Endothelial cell of umbilical vein (primary cell): ENCODE measurements around the gene CENPW. TPM values are rescaled to one million over a fixed set of nuclear protein-coding genes. Genes with fewer than 3 reads are reported as not detected.

ENCODE experiments used
- BruUV-seq: library from RNA; stranded (reverse); fragments of 400-500 nt; replicated peaks from 2 replicates; lab custom pipeline; 2021; lab: Mats Ljungman, UMichigan
- CTCF ChIA-PET: fragments of 300-600, 350-600 bp; sonication (Branson Sonifier 250); formaldehyde crosslinking; loops from one replicate; lab custom pipeline; 2021; ENCODE audit warnings: antibody characterized with exemption, inconsistent platforms; lab: Charles Lee
- POLR2A ChIA-PET: fragments of 300-600, 350-600 bp; sonication (Branson Sonifier 250); formaldehyde crosslinking; loops from one replicate; lab custom pipeline; 2021; ENCODE audit warnings: antibody characterized with exemption, inconsistent platforms; lab: Charles Lee
- DNase-seq: peaks from one replicate; pipeline ENCODE4 v3.0.0-alpha.2; 2011; ENCODE audit warnings: low read depth, low spot score
- FAIRE-seq: peaks from 2 replicates; lab custom pipeline; 2011; peaks lifted over from hg19 to GRCh38; lab: Jason Lieb, UNC
- H2AFZ ChIP-seq: 2 replicates; pipeline ENCODE4 v1.6.0; 2012; ENCODE audit warnings: low read depth, low read length, control low read depth, inconsistent platforms
- H3K27ac ChIP-seq: 2 replicates; pipeline ENCODE4 v1.5.1; 2011; ENCODE audit warnings: low read depth, mild to moderate bottlenecking, control low read depth, low read length, moderate library complexity; ENCODE audit not compliant: insufficient read depth
- H3K27me3 ChIP-seq, 2 experiments: 2 replicates each; pipeline versions ENCODE4 v1.6.0 to v1.6.1; 2011; ENCODE audit warnings: low read length in 2 of 2, mixed read lengths in 1 of 2; ENCODE audit not compliant: control insufficient read depth in 2 of 2, insufficient read depth in 2 of 2
- H3K36me3 ChIP-seq, 2 experiments: 2 replicates in 1 of 2; 3 replicates in 1 of 2; pipeline ENCODE4 v1.5.1; 2011; ENCODE audit warnings: low read length in 2 of 2, mild to moderate bottlenecking in 1 of 2, moderate library complexity in 1 of 2; ENCODE audit not compliant: control insufficient read depth in 2 of 2, insufficient read depth in 2 of 2; ENCODE audit errors: extremely low read depth in 1 of 2
- H3K4me1 ChIP-seq: 3 replicates; pipeline ENCODE4 v1.5.1; 2011; ENCODE audit warnings: mild to moderate bottlenecking, low read length; ENCODE audit not compliant: control insufficient read depth, insufficient read depth; ENCODE audit errors: extremely low read depth
- H3K4me2 ChIP-seq: 2 replicates; pipeline ENCODE4 v1.6.1; 2011; ENCODE audit warnings: low read length, control low read depth, mixed read lengths; ENCODE audit not compliant: insufficient read depth
- H3K4me3 ChIP-seq, 3 experiments: fragments of 200-600 bp in 1 of 3; sonication (generic), shearing (Covaris generic) in 1 of 3; replicated peaks in 1 of 3; 2 replicates each; pipeline ENCODE4 v1.5.1; 2011 to 2016; ENCODE audit warnings: control low read depth in 3 of 3, low read length in 3 of 3, mild to moderate bottlenecking in 2 of 3, inconsistent platforms in 1 of 3, low read depth in 1 of 3, moderate library complexity in 1 of 3; ENCODE audit not compliant: insufficient read depth in 1 of 3
- H3K79me2 ChIP-seq: 2 replicates; pipeline ENCODE4 v1.6.0; 2012; ENCODE audit warnings: low read length, inconsistent platforms; ENCODE audit not compliant: control insufficient read depth, insufficient read depth
- H3K9ac ChIP-seq: replicated peaks from 2 replicates; pipeline ENCODE3; 2011; ENCODE audit warnings: low read length, control low read depth; ENCODE audit not compliant: insufficient read depth; ENCODE audit errors: extremely low read depth
- H3K9me1 ChIP-seq: replicated peaks from 3 replicates; pipeline ENCODE4 v1.6.0; 2011; ENCODE audit warnings: mild to moderate bottlenecking, low read length; ENCODE audit not compliant: control insufficient read depth, insufficient read depth; ENCODE audit errors: extremely low read depth
- H3K9me3 ChIP-seq: replicated peaks from 2 replicates; pipeline ENCODE4 v1.5.1; 2012; ENCODE audit warnings: low read length, inconsistent platforms; ENCODE audit not compliant: control insufficient read depth, insufficient read depth
- H4K20me1 ChIP-seq: replicated peaks from 2 replicates; pipeline ENCODE3; 2011; ENCODE audit warnings: mild to moderate bottlenecking, low read length; ENCODE audit not compliant: control insufficient read depth, insufficient read depth; ENCODE audit errors: extremely low read depth
- EZH2 ChIP-seq: IDR thresholded peaks from 2 replicates; pipeline ENCODE4 v1.6.1; 2012; ENCODE audit warnings: borderline replicate concordance, low read depth, mild to moderate bottlenecking, moderate library complexity, low read length, inconsistent platforms; ENCODE audit not compliant: severe bottlenecking
- FOS ChIP-seq: IDR thresholded peaks from 2 replicates; pipeline ENCODE4 v1.6.1; 2011; ENCODE audit warnings: mild to moderate bottlenecking, low read length, moderate library complexity, borderline replicate concordance; ENCODE audit not compliant: insufficient read depth
- GATA2 ChIP-seq: IDR thresholded peaks from 2 replicates; pipeline ENCODE4 v1.7.0; 2011; ENCODE audit warnings: low read depth, mild to moderate bottlenecking, moderate library complexity, mixed read lengths, low read length; ENCODE audit not compliant: insufficient read length, insufficient read depth
- JUN ChIP-seq: IDR thresholded peaks from 2 replicates; pipeline ENCODE4 v1.6.1; 2011; ENCODE audit warnings: borderline replicate concordance, low read depth; ENCODE audit not compliant: insufficient read length, insufficient read depth
- MYC ChIP-seq: IDR thresholded peaks from one replicate; pipeline ENCODE4 v1.6.1; 2011; ENCODE audit warnings: mild to moderate bottlenecking, low read depth, low read length
- POLR2A ChIP-seq: IDR thresholded peaks from 2 replicates; pipeline ENCODE4 v1.6.1; 2012; ENCODE audit warnings: low read depth, mild to moderate bottlenecking, control low read depth, low read length
- POLR2AphosphoS5 ChIP-seq: IDR thresholded peaks from 2 replicates; pipeline ENCODE4 v1.6.1; 2012; ENCODE audit warnings: low read depth, mild to moderate bottlenecking, control low read depth, low read length, moderate library complexity; ENCODE audit not compliant: insufficient read depth
- dilution Hi-C: fragments of 300-500 bp; cut with MboI; formaldehyde crosslinking; loops from one replicate; pipeline ENCODE4 v1.15.0; 2019; ENCODE audit warnings: low sequenced_read_pairs; ENCODE audit not compliant: extremely low pct_ligation_motif_present
- intact Hi-C: fragments of 100-400 bp; cut with micrococcal nuclease; formaldehyde crosslinking; loops from one replicate; pipeline ENCODE4 v1.10.0; 2022
- polyA plus RNA-seq, 4 experiments: library from polyadenylated mRNA; depleted of rRNA in 3 of 4; stranded (reverse) in 3 of 4; unstranded in 1 of 4; fragments of >200 nt; gene quantifications; 2 replicates each; pipeline versions ENCODE4 v1.2.1 to v1.2.3, GENCODE V29; 2011 to 2012; ENCODE audit warnings: missing spikeins in 1 of 4
- total RNA-seq: library from RNA; stranded (reverse); gene quantifications from 2 replicates; pipeline ENCODE4 v1.2.3, GENCODE V29; 2021
- TF ChIP-seq, protein P1 (sequence below), 2 donors: IDR thresholded peaks; 1 replicate in 1 of 2; 2 replicates in 1 of 2; pipeline ENCODE4 v1.5.1; 2011; ENCODE audit warnings: low read length in 2 of 2, mild to moderate bottlenecking in 2 of 2, moderate library complexity in 2 of 2, control low read depth in 1 of 2, inconsistent platforms in 1 of 2, low read depth in 1 of 2; ENCODE audit not compliant: insufficient read depth in 1 of 2; ENCODE audit errors: extremely low read depth in 1 of 2
- TF ChIP-seq, protein P2 (sequence below): IDR thresholded peaks from 2 replicates; pipeline ENCODE4 v1.6.1; 2011; ENCODE audit not compliant: insufficient read depth, insufficient read length

Gene CENPW
- total and polyA plus RNA-seq, 2 donors (not counting 3 experiments of a cell fraction or from before 2014, with no cell fraction given) = 16.9 to 85.8 TPM

- ChIA-PET POLR2A (no interaction called here), CTCF (no interaction called here)
- Histone ChIP-seq H3K27me3 (no peaks in the 10 kb centered on the region), H2AFZ (no peak overlapping the region), H3K36me3 (no peaks in the 10 kb centered on the region), H3K9ac (no peak overlapping the region), H3K27ac (no peak overlapping the region), H3K9me3 (no peaks in the 10 kb centered on the region), H4K20me1 (no peaks in the 10 kb centered on the region), H3K9me1 (no peaks in the 10 kb centered on the region), H3K4me1 (peaks cover 12% of the 10 kb centered on the region), H3K4me2 (no peak overlapping the region), H3K4me3 (no peak overlapping the region), H3K79me2 (no peaks in the 10 kb centered on the region)
- TF ChIP-seq POLR2A = no peak
- no peak for TF ChIP-seq MYC
- TF ChIP-seq EZH2 = no peak
- TF ChIP-seq GATA2 = no peak
- TF ChIP-seq, protein P1, sequence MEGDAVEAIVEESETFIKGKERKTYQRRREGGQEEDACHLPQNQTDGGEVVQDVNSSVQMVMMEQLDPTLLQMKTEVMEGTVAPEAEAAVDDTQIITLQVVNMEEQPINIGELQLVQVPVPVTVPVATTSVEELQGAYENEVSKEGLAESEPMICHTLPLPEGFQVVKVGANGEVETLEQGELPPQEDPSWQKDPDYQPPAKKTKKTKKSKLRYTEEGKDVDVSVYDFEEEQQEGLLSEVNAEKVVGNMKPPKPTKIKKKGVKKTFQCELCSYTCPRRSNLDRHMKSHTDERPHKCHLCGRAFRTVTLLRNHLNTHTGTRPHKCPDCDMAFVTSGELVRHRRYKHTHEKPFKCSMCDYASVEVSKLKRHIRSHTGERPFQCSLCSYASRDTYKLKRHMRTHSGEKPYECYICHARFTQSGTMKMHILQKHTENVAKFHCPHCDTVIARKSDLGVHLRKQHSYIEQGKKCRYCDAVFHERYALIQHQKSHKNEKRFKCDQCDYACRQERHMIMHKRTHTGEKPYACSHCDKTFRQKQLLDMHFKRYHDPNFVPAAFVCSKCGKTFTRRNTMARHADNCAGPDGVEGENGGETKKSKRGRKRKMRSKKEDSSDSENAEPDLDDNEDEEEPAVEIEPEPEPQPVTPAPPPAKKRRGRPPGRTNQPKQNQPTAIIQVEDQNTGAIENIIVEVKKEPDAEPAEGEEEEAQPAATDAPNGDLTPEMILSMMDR (IDR thresholded peaks at IDR 0.05; ENCODE audit: extremely low read depth in 1 of 2, insufficient read depth in 1 of 2, low read depth in 1 of 2, low read length in 2 of 2) = no peak
- no peak for TF ChIP-seq FOS
- TF ChIP-seq JUN = no peak
- dilution Hi-C loops (no loop called here), intact Hi-C loops (no loop called here)
- DNase-seq (no peak), FAIRE-seq (no peak)
- BruUV-seq = no TSS peak
Measured at GRCh38 chr6:126367849-126368248, 27.9 kb downstream of the CENPW start.

DNA sequence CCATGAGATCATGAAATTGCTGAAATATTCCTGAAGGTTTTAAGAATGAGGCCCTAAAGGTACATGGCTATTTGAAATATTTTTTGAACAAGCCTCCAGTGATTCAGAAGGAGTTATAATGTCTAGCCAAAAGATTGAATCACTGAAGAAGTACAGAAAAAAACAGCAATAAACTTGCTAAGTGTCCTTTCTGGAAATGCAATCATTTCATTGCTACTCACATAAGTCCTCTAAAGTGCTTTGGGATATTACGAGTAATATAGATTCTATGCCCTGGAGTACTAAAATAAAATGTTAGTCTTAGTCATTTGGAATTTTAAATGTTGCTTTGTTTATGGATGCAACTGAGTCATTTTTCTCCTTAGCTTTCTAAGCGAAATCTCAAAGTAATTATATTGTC, 32.7 kb downstream of the CENPW start:
- DNase-seq = no peak
- TF ChIP-seq FOS (no peak), EZH2 (no peak), MYC (no peak), GATA2 (no peak), POLR2A (no peak), JUN (no peak), POLR2AphosphoS5 (no peak)
- TF ChIP-seq, protein P1 (IDR thresholded peaks at IDR 0.05; ENCODE audit: extremely low read depth in 1 of 2, insufficient read depth in 1 of 2, low read depth in 1 of 2, low read length in 2 of 2) = no peak
- TF ChIP-seq, protein P2, sequence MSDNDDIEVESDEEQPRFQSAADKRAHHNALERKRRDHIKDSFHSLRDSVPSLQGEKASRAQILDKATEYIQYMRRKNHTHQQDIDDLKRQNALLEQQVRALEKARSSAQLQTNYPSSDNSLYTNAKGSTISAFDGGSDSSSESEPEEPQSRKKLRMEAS = no peak
- H3K36me3 ChIP-seq = no peaks in the 10 kb centered on the region
- H3K27ac ChIP-seq = no peak overlapping the region
- ChIA-PET CTCF (interaction anchor here (2.0 kb wide), 1 partner anchor 12 kb away, joined by 7 read pairs; no protein-coding TSS in a partner anchor), POLR2A (no interaction called here)
- no peaks in the 10 kb centered on the region for H4K20me1 ChIP-seq
- H3K4me2 ChIP-seq = no peak overlapping the region
- H3K79me2 ChIP-seq = no peaks in the 10 kb centered on the region
- H3K4me3 ChIP-seq = no peak overlapping the region
- H3K4me1 ChIP-seq = peaks cover 7% of the 10 kb centered on the region
- no peaks in the 10 kb centered on the region for H3K9me1 ChIP-seq
- BruUV-seq = no TSS peak
- dilution Hi-C loops (no loop called here), intact Hi-C loops (no loop called here)
- H3K9me3 ChIP-seq = no peaks in the 10 kb centered on the region
- no peak overlapping the region for H2AFZ ChIP-seq
- FAIRE-seq = no peak
- no peak overlapping the region for H3K9ac ChIP-seq
- H3K27me3 ChIP-seq = no peaks in the 10 kb centered on the region
